Neural cell (in vitro differentiated cells): ENCODE results near the gene DENND2A. TPM values are rescaled to one million over a fixed set of nuclear protein-coding genes. Genes with fewer than 3 reads are reported as not detected.

Experiments
- H2AFZ ChIP-seq: fragments of 200-600, 300-800 bp; sonication (generic), shearing (Covaris generic); 2 replicates; pipeline ENCODE4 v1.6.0; 2014; ENCODE audit warnings: low read depth, mild to moderate bottlenecking, antibody characterized with exemption, low read length, moderate library complexity
- H3F3A ChIP-seq: fragments of 200-600 bp; shearing (Covaris generic); 2 replicates; pipeline ENCODE4 v1.6.1; 2016; ENCODE audit warnings: mild to moderate bottlenecking, moderate library complexity, mixed read lengths, antibody characterized with exemption, low read length; ENCODE audit not compliant: insufficient read depth, poor library complexity, severe bottlenecking
- H3K27ac ChIP-seq: fragments of 200-600, 300-800 bp; sonication (generic), shearing (Covaris generic); 2 replicates; pipeline ENCODE4 v1.5.1; 2014; ENCODE audit warnings: mild to moderate bottlenecking, low read length, moderate library complexity
- H3K27me3 ChIP-seq: fragments of 300-800, 200-600 bp; sonication (generic), shearing (Covaris generic); 2 replicates; pipeline ENCODE4 v1.6.0; 2014; ENCODE audit warnings: mild to moderate bottlenecking, low read depth, low read length, moderate library complexity; ENCODE audit not compliant: insufficient read depth
- H3K36me3 ChIP-seq: fragments of 300-800, 200-600 bp; sonication (generic), shearing (Covaris generic); 2 replicates; pipeline ENCODE4 v1.5.1; 2014; ENCODE audit warnings: mild to moderate bottlenecking, antibody characterized with exemption, low read length, moderate library complexity; ENCODE audit not compliant: insufficient read depth
- H3K4me2 ChIP-seq: fragments of 300-800, 200-600 bp; sonication (generic), shearing (Covaris generic); 2 replicates; pipeline ENCODE4 v1.6.0; 2014; ENCODE audit warnings: mild to moderate bottlenecking, low read length
- H3K4me3 ChIP-seq: fragments of 300-800, 200-600 bp; sonication (generic), shearing (Covaris generic); 2 replicates; pipeline ENCODE4 v1.5.1; 2014; ENCODE audit warnings: mild to moderate bottlenecking, low read length, moderate library complexity
- H3K79me2 ChIP-seq: fragments of 200-600 bp; shearing (Covaris generic); replicated peaks from 2 replicates; pipeline ENCODE4 v1.6.0; 2014; ENCODE audit warnings: mild to moderate bottlenecking, low read length, moderate library complexity; ENCODE audit not compliant: insufficient read depth
- H3K9ac ChIP-seq: fragments of 300-800, 200-600 bp; sonication (generic), shearing (Covaris generic); 2 replicates; pipeline ENCODE4 v1.6.1; 2016; ENCODE audit warnings: mild to moderate bottlenecking, low read length, mixed read lengths
- H3K9me2 ChIP-seq: fragments of 200-600 bp; shearing (Covaris generic); 2 replicates; pipeline ENCODE4 v1.6.1; 2016; ENCODE audit warnings: mild to moderate bottlenecking, low read length, mixed read lengths; ENCODE audit not compliant: insufficient read depth
- H3K9me3 ChIP-seq: fragments of 200-600, 300-800 bp; sonication (generic), shearing (Covaris generic); 2 replicates; pipeline ENCODE4 v1.6.1; 2016; ENCODE audit warnings: mild to moderate bottlenecking, mixed run types, low read length, moderate library complexity, mixed read lengths
- H4K20me1 ChIP-seq: fragments of 200-600 bp; shearing (Covaris generic); 2 replicates; pipeline ENCODE4 v1.6.1; 2016; ENCODE audit warnings: mild to moderate bottlenecking, mixed run types; ENCODE audit not compliant: insufficient read depth
- EP300 ChIP-seq: fragments of 450-650 bp; conservative IDR thresholded peaks from 2 replicates; pipeline ENCODE4 v1.6.1; 2014; ENCODE audit warnings: antibody characterized with exemption, mild to moderate bottlenecking, moderate library complexity; ENCODE audit not compliant: poor library complexity, severe bottlenecking
- EZH2 ChIP-seq: fragments of 200-600, 300-800 bp; shearing (Covaris generic), sonication (generic); IDR thresholded peaks from 2 replicates; pipeline ENCODE4 v1.6.1; 2014; ENCODE audit warnings: antibody characterized with exemption, low read length, borderline replicate concordance, mild to moderate bottlenecking; ENCODE audit not compliant: insufficient read depth, poor library complexity, severe bottlenecking
- MXI1 ChIP-seq: fragments of 450-650 bp; conservative IDR thresholded peaks from 2 replicates; pipeline ENCODE4 v1.6.1; 2014; ENCODE audit warnings: antibody characterized with exemption, mild to moderate bottlenecking; ENCODE audit not compliant: poor library complexity, severe bottlenecking
- POLR2AphosphoS5 ChIP-seq: IDR thresholded peaks from 2 replicates; pipeline ENCODE4 v1.6.1; 2012
- RAD21 ChIP-seq: fragments of 450-650 bp; conservative IDR thresholded peaks from 2 replicates; pipeline ENCODE4 v1.6.1; 2014; ENCODE audit warnings: antibody characterized with exemption, mild to moderate bottlenecking, moderate library complexity
- SMC3 ChIP-seq: fragments of 450-650 bp; conservative IDR thresholded peaks from 2 replicates; pipeline ENCODE4 v1.6.1; 2014; ENCODE audit warnings: antibody characterized with exemption, mild to moderate bottlenecking, moderate library complexity; ENCODE audit not compliant: poor library complexity
- TAF1 ChIP-seq: IDR thresholded peaks from 2 replicates; pipeline ENCODE4 v1.6.1; 2012; ENCODE audit warnings: low read depth
- polyA plus RNA-seq: library from polyadenylated mRNA; depleted of rRNA; stranded (reverse); fragments of >200 nt; gene quantifications from 2 replicates; pipeline ENCODE4 v1.2.3, GENCODE V29; 2014
- TF ChIP-seq, protein P1 (sequence below): IDR thresholded peaks from 2 replicates; pipeline ENCODE4 v1.6.1; 2012; ENCODE audit warnings: borderline replicate concordance
- TF ChIP-seq, protein P2 (sequence below): fragments of 450-650 bp; IDR thresholded peaks from 2 replicates; pipeline ENCODE4 v1.5.1; 2014; ENCODE audit warnings: antibody characterized with exemption, mild to moderate bottlenecking, moderate library complexity; ENCODE audit not compliant: poor library complexity, severe bottlenecking

DENND2A gene
- polyA plus RNA-seq, 1 donor from 2014 or later = 21.7 TPM

DNA sequence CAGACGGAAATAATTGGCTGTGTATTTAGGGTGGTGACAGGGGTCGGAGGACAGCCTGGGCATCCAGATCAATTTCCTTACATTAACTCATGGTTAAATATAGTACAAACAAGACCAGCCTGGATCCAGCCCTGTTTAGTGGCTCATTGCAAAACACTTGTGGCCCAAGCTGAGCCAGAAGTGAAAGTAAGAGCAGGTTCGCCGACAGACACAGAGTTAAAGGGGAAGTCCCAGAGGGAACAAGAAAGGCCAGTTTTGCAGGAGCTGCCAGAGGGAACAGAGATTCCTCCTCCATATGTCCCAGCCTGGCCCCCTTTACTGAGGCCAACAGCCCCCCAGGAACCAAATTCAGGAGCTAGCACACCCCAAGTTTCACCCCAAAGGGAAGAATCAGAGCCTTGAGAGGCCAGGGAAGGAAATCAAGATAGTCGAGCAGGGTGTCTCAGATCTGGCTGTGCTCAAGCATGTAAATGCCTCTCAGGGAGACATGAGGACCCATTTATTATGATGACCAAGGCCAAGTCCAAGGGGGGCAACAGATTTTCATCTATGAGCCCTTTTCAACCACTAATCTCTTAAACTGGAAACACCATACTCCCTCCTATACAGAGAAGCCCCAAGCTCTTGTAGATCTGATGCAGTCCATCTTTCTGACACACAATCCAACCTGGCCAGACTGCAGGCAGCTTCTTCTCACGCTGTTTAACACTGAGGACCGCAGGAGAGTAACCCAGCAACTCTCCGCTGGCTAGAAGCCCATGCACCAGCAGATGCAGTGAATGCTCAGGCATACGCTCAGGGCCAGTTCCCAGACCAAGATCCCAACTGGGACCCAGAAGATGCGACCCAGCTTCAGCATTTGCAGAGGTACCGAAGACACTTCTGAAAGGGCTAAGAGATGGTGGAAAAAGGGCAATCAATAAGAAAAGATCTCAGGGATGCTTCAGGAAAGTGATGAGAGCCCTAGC is 16.2 kb upstream of the DENND2A start:
- no peaks in the 10 kb centered on the region for H3K9me3 ChIP-seq
- H3K79me2 ChIP-seq = no peaks in the 10 kb centered on the region
- no peak overlapping the region for H3K9ac ChIP-seq
- H4K20me1 ChIP-seq = no peaks in the 10 kb centered on the region
- TF ChIP-seq POLR2AphosphoS5 (no peak), RAD21 (no peak), EP300 (no peak)
- H3F3A ChIP-seq = no peaks in the 10 kb centered on the region
- H3K36me3 ChIP-seq = no peaks in the 10 kb centered on the region
- no peak overlapping the region for H3K27ac ChIP-seq
- no peak overlapping the region for H3K4me2 ChIP-seq
- no peaks in the 10 kb centered on the region for H3K27me3 ChIP-seq
- H3K4me3 ChIP-seq = no peak overlapping the region
- H3K9me2 ChIP-seq = no peaks in the 10 kb centered on the region
- H2AFZ ChIP-seq = no peak overlapping the region

GRCh38 chr7:140655511-140656408 is 15.1 kb upstream of the DENND2A start:
- no peaks in the 10 kb centered on the region for H4K20me1 ChIP-seq
- no peak for TF ChIP-seq SMC3
- TF ChIP-seq, protein P1, sequence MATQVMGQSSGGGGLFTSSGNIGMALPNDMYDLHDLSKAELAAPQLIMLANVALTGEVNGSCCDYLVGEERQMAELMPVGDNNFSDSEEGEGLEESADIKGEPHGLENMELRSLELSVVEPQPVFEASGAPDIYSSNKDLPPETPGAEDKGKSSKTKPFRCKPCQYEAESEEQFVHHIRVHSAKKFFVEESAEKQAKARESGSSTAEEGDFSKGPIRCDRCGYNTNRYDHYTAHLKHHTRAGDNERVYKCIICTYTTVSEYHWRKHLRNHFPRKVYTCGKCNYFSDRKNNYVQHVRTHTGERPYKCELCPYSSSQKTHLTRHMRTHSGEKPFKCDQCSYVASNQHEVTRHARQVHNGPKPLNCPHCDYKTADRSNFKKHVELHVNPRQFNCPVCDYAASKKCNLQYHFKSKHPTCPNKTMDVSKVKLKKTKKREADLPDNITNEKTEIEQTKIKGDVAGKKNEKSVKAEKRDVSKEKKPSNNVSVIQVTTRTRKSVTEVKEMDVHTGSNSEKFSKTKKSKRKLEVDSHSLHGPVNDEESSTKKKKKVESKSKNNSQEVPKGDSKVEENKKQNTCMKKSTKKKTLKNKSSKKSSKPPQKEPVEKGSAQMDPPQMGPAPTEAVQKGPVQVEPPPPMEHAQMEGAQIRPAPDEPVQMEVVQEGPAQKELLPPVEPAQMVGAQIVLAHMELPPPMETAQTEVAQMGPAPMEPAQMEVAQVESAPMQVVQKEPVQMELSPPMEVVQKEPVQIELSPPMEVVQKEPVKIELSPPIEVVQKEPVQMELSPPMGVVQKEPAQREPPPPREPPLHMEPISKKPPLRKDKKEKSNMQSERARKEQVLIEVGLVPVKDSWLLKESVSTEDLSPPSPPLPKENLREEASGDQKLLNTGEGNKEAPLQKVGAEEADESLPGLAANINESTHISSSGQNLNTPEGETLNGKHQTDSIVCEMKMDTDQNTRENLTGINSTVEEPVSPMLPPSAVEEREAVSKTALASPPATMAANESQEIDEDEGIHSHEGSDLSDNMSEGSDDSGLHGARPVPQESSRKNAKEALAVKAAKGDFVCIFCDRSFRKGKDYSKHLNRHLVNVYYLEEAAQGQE = no peak
- no peak for TF ChIP-seq RAD21
- TF ChIP-seq, protein P2, sequence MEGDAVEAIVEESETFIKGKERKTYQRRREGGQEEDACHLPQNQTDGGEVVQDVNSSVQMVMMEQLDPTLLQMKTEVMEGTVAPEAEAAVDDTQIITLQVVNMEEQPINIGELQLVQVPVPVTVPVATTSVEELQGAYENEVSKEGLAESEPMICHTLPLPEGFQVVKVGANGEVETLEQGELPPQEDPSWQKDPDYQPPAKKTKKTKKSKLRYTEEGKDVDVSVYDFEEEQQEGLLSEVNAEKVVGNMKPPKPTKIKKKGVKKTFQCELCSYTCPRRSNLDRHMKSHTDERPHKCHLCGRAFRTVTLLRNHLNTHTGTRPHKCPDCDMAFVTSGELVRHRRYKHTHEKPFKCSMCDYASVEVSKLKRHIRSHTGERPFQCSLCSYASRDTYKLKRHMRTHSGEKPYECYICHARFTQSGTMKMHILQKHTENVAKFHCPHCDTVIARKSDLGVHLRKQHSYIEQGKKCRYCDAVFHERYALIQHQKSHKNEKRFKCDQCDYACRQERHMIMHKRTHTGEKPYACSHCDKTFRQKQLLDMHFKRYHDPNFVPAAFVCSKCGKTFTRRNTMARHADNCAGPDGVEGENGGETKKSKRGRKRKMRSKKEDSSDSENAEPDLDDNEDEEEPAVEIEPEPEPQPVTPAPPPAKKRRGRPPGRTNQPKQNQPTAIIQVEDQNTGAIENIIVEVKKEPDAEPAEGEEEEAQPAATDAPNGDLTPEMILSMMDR = no peak
- TF ChIP-seq EZH2 = no peak
- no peak for TF ChIP-seq TAF1
- no peak for TF ChIP-seq POLR2AphosphoS5
- TF ChIP-seq MXI1 = no peak
- TF ChIP-seq EP300 = no peak
- no peaks in the 10 kb centered on the region for H3F3A ChIP-seq
- no peaks in the 10 kb centered on the region for H3K36me3 ChIP-seq
- H3K9ac ChIP-seq = no peak overlapping the region
- H3K9me3 ChIP-seq = no peaks in the 10 kb centered on the region
- H3K79me2 ChIP-seq = no peaks in the 10 kb centered on the region
- no peak overlapping the region for H3K4me2 ChIP-seq
- no peak overlapping the region for H3K27ac ChIP-seq
- H3K9me2 ChIP-seq = no peaks in the 10 kb centered on the region
- H2AFZ ChIP-seq = no peak overlapping the region
- no peak overlapping the region for H3K4me3 ChIP-seq
- no peaks in the 10 kb centered on the region for H3K27me3 ChIP-seq
